C4-2B (cell line): ENCODE data around the gene MYLK3.

Experiments used
- H3K27ac ChIP-seq: fragments of 450-650 bp; 2 replicates; pipeline ENCODE4 v1.5.1; 2017
- ZFX ChIP-seq: fragments of 450-650 bp; IDR thresholded peaks from 2 replicates; pipeline ENCODE4 v1.6.1; 2017
- TF ChIP-seq, protein P1 (sequence below): fragments of 450-650 bp; conservative IDR thresholded peaks from 2 replicates; pipeline ENCODE4 v1.5.1; 2017; ENCODE audit warnings: mild to moderate bottlenecking

The MYLK3 gene

GRCh38 chr16:46658925-46659324 lies 89.2 kb downstream of the MYLK3 start:
- TF ChIP-seq, protein P1, sequence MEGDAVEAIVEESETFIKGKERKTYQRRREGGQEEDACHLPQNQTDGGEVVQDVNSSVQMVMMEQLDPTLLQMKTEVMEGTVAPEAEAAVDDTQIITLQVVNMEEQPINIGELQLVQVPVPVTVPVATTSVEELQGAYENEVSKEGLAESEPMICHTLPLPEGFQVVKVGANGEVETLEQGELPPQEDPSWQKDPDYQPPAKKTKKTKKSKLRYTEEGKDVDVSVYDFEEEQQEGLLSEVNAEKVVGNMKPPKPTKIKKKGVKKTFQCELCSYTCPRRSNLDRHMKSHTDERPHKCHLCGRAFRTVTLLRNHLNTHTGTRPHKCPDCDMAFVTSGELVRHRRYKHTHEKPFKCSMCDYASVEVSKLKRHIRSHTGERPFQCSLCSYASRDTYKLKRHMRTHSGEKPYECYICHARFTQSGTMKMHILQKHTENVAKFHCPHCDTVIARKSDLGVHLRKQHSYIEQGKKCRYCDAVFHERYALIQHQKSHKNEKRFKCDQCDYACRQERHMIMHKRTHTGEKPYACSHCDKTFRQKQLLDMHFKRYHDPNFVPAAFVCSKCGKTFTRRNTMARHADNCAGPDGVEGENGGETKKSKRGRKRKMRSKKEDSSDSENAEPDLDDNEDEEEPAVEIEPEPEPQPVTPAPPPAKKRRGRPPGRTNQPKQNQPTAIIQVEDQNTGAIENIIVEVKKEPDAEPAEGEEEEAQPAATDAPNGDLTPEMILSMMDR = no peak
- TF ChIP-seq ZFX = no peak

More at GRCh38 chr16:46658925-46659324, 89.2 kb downstream of the MYLK3 start:
- H3K27ac ChIP-seq = no peak overlapping the region
